ENCODE results near the gene LDAH.
A peak's percentile ranks its signal among the peaks of the same experiment; 100 is the strongest.

Gene LDAH

GRCh38 chr2:20666005-20666303 lies 156.9 kb downstream of the LDAH start:
- DNase-seq = no peak

- DNase-seq = peak; percentile 27
These were observed 157.5 kb downstream of the LDAH start for GRCh38 chr2:20665243-20666004.

DNA sequence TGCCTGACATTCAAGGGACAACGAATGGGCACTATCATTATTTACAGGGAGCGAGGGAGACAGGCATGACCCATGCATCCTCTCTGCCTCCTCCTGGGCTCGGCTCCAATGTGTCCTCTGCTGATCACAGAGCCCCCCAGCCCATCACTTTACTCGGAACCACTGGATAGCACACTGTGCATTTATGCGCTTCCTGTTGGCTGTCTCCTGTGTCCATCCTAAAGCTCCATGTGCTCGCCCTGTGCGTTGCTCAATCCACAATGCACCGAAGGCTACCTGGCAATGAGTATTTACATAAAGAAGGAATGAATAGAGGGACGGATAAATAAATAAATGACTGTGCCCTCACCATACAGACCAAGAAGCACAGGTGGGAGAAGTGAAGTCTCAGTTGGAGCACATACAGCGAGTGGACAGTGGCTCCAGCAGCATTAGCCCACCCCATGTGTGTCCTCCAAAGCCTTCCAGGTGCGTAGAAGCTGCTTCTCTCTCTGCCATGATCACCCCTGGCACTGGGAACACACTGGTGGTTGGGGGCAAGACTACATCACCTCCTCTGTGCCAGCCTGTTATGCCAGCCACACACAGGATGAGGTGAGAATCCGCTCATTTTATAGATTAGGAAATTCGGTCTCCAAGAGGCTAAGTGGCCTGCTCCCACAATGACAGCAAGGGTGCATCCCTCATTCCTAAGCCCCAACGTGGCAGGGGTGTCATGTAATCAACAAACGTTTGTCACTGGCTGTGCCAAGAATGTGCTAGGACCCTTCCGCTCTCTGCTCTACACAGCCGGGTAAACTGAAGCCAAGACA lies 158.3 kb downstream of the LDAH start:
- no peak for DNase-seq

GRCh38 chr2:20664071-20664390 lies 158.9 kb downstream of the LDAH start:
- DNase-seq = no peak

DNA sequence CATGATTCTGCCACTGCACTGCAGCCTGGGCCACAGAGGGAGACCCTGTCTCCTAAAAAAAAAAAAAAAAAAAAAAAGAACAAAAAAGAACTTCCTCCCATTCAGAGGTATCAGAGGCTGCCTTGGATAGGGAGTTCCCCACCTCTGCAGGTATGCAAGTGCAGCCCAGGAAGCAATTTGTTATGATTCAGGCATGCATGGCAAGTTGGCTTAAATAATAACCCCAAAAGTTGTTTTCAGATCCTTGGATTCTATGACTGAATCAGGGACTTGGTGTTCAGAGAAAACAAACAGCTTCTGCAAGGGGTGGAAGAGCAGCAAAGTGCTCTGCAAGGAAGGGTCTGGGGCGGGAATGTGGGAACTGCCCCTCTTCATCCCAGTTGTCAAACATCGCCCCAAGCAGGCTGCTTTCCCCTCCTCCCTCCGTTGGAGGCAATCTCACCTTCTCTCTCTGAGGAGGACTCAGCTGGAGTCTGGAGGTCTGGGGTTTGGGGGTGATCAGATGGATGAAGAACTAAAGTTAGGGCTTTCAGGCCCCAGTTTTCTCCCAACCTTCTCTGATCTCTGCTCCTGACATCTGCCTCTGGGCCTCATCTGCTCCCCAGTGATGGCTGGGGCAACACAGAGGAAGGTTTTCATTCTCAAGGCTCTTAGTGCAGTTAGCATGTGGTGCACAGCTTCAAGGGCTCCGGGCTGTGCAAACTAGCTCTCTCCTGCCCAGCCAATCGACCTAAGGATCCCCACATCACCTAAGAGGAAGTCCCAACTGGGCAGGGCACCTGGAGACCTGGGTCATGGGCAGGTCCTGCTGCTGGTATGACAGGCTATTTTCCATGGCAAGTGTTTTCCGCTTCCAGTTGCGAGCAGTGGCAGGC lies 159.5 kb downstream of the LDAH start:
- no peak for DNase-seq

DNA sequence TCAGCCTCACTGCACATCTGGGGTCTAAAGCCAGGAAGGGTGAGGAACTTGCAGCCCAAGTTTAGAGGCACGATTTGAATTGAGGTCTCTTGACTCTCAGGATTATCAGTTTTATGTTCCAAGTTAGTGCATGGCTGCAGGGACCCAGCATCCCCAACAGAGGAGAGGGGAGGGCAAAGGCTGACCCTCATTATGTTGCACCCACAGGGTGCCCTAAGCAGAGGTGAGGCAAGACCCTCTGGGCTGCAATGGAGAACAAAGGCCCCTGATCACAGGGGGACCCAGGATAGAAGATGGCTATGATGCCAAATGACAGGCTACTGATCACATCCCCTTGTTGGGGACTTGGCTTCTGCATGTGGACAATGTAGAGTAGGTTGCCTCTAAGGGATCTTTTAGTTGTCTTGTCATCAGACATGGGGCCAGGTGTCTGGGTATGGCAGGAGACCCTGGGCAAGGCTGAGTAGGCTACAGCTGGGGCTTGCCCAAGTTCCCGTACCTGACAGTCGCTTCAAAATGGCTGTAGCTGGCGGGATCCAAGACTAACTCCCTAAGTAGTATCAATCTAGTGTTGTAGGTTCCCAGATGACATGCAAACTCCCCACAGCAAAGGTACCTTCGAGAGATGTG lies 160.5 kb downstream of the LDAH start:
- no peak for DNase-seq

- DNase-seq = peak; percentile 68
These were observed 161.2 kb downstream of the LDAH start for GRCh38 chr2:20661421-20662307.

DNA sequence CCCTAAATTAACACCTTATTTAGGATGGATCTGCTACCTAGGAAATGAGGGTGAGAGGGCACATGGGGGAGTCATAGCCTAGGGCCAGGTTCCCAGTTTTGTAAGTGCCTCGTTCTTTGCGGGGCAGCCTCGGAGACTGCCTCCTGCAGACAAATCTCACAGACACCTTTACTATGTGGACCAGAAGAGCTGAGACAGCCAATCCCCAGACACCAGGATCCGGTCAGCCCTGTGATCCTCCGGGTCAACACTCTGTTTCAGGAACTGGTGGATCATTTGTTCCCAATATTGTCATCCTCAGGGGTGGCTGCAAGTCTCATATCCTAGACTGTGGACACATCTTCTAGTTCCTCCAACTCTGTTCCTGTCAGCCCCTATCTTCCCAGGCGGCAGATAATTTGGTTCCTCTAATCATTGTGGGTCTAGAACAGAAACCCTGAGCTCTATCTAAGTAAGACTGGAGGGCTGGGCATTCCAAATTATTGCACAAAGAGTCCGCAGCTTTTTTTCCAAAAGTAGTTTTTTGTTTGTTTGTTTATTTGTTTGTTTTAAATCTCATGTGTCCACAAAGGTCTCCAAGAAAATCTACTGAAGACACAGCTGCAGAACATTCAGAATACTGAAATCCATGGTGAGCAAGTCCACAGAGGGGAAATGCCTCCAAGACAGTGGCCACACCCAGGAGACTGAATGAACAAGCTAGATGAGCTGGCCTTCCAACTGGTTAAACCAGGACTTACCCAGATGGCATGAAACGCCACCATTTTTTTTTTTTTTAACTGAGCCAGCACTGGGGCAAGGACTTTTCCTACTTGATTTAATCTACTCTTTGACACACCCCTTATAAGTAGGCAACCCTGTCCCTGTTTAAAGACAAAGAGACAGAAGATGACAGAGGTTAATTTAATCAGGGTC lies 162.1 kb downstream of the LDAH start:
- no peak for DNase-seq

GRCh38 chr2:20657522-20658235 lies 165.2 kb downstream of the LDAH start:
- no peak for DNase-seq

DNA sequence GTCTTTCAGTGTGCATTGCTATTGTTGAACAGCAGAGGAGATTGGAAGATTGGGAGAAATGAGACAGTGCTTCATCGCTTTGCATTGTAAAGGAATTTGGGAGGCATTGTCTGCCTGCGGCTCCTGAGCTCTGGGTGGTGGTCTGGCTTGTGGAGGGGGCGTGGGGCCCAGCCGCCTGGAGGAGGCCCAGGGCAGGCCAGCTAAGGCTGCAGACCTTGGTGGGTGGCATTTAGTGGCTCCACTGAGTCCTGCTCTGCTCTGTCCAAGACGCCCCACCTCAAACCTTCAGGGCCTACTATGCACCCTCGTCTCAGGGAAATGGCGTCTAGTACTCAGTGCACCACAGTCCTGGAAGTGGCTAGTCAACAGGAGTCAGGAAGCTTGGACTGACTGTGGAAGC lies 166.3 kb downstream of the LDAH start:
- DNase-seq = no peak

GRCh38 chr2:20654535-20654813 lies 168.4 kb downstream of the LDAH start:
- DNase-seq = no peak

DNA sequence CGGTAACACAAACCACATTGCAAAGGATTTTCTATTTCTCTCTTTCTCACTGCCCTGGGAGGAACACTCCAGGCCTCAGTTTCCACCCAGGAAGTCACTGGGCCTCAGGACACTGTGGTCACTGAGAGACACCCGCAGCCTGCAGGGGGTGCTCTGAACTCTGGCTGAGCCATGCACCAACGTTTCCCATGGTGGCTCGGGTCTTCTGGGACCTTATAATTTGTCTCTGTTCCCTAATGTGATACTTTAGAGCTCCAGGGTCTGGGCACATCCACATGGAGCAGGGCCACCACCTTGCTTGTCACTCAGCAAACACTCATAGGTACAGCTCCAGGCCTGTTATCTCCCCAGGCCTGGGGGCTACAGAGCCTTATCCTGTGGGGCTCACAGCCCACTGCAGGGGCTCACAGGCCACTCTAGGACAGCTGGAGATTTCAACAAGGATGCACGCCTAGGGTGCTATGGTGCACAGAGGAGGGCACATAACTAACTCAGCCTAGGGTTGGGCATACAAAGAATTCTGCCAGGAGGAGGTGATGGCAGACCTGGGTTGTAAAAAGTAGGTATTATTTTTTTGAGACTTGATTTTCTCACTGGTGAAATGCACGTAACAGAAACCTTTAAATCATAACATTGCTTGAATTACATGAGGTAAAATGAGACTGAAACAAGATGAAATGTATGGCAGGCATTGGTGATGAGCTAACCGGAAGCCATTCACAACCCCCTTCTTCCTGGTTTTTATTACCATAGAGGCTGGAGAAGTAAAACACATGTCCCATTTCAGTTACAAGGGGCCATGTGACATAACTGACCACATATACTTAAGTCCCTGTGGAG lies 169.0 kb downstream of the LDAH start:
- DNase-seq = no peak

- DNase-seq = no peak
These were observed 170.0 kb downstream of the LDAH start for GRCh38 chr2:20652673-20653575.

DNA sequence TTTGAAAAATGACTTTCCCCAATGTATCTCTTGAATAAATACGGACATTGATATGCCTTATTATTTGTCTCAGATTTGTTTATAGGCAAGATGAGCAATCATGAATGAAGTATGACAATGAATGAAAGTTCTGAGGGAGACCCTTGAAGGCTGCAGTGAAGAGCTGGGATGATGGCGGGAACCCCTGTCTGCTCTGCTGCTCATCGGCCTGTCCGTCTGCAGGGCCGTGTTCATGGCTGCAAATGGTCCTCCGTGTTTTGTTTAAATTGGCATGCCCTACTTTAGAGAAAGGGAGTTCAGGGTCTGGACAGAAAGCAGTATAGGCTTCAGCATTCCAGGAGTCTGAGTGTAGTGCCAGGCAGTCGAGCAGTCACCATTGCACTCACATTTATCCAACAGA lies 170.8 kb downstream of the LDAH start:
- no peak for DNase-seq

GRCh38 chr2:20651731-20652099 lies 171.2 kb downstream of the LDAH start:
- no peak for DNase-seq

GRCh38 chr2:20650877-20651730 lies 171.8 kb downstream of the LDAH start, which contains the start of gene HS1BP3:
HS1BP3 (minus strand) TSS chr2:20651098; CDS start chr2:20651063, 35 bp downstream.
- DNase-seq = peak; percentile 88

GRCh38 chr2:20650393-20650876 lies 172.5 kb downstream of the LDAH start:
- DNase-seq = peak; percentile 34
